GM21390 (cell line): ENCODE data around the gene ECT2.
"Not testable (repeated sequence)": the region's sequence is repeated elsewhere in the genome, so short reads cannot be mapped to it uniquely, and the experiment has no call there.

ENCODE experiments used
- ATAC-seq: cut with Tn5 transposase; IDR thresholded peaks from one replicate; pipeline ENCODE4 v1.9.1; 2021; ENCODE audit not compliant: unreplicated experiment

Gene ECT2

GRCh38 chr3:172856795-172857742 lies 106.5 kb downstream of the ECT2 start:
- ATAC-seq, result no peak

GRCh38 chr3:172859041-172859440 lies 108.5 kb downstream of the ECT2 start:
- ATAC-seq, result no peak

- not testable (repeated sequence) for ATAC-seq
Measured at GRCh38 chr3:172866726-172867350, 116.3 kb downstream of the ECT2 start.

- no peak for ATAC-seq
Measured at GRCh38 chr3:172868582-172869200, 118.2 kb downstream of the ECT2 start.

GRCh38 chr3:172869368-172869771 lies 118.8 kb downstream of the ECT2 start:
- ATAC-seq, result no peak

- ATAC-seq, result no peak
Measured at GRCh38 chr3:172869784-172870518, 119.4 kb downstream of the ECT2 start.
